GM21786 (cell line): Measurements from ENCODE around the gene CCDC121.

Experiments
- ATAC-seq: cut with Tn5 transposase; IDR thresholded peaks from one replicate; pipeline ENCODE4 v1.9.1; 2021; ENCODE audit not compliant: unreplicated experiment

Gene CCDC121

DNA sequence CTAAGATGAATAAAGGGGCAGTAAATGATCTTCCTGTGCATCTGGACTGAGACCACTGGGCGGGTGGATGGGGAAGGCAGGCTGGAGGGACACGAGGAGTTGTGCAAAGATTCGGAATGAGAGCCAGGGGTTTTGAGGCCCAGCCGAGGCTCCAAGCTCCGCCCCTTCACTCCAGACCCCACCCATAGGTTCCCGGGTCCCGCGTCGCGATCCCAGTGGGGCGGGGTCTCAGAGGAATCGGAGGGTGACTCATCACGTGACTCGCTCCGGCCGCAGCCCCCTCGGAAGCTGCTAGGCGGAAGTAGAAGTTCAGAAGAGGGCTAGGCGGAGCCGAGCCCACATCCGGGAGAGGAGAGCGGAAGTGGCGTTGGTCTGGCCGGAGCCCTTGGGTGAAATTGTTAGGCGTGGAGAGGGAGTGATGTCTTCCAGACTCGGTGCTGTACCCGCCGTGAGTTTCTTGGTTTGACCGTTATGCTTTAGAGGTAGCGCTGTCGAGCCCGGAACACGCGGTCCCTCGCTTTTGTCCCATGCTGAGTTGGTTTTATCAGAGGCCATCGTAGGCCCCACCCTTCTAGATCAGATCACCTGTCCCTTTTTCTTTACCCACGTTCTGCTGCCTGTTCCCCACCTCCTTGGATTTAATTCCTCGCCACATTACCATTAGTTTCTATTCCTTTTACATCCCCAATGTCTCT, 46.0 kb downstream of the CCDC121 start, which contains the start of gene ZNF512:
Gene ZNF512 (plus strand): TSS at position 348 of the 695 bp plus-strand sequence. CDS start 71 bp downstream, at position 419.
- ATAC-seq: peak; percentile 93

DNA sequence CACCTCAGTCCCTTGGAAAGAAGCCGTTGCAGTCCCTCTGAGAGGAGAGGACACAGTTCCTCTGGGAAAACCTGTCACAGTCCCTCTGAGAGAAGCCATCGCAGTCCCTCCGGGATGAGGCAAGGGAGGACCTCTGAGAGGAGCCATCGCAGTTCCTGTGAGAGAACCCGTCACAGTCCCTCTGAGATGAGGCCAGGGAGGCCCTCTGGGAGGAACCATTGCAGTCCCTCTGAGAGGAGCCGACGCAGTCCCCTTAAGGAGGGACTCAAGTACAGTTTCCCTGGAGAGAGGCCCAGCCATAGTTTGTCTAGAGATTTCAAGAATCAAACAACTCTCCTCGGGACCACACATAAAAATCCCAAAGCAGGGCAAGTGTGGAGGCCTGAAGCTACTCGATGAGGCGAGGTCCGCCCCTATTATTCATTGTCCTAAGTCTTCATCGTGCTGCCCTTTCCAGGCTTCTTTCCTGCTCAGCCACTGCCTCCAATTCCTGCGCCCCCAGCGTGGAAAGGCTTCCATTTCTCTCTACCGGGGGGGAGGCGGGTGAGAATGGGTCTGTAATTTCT, 46.6 kb downstream of the CCDC121 start:
- no peak for ATAC-seq

DNA sequence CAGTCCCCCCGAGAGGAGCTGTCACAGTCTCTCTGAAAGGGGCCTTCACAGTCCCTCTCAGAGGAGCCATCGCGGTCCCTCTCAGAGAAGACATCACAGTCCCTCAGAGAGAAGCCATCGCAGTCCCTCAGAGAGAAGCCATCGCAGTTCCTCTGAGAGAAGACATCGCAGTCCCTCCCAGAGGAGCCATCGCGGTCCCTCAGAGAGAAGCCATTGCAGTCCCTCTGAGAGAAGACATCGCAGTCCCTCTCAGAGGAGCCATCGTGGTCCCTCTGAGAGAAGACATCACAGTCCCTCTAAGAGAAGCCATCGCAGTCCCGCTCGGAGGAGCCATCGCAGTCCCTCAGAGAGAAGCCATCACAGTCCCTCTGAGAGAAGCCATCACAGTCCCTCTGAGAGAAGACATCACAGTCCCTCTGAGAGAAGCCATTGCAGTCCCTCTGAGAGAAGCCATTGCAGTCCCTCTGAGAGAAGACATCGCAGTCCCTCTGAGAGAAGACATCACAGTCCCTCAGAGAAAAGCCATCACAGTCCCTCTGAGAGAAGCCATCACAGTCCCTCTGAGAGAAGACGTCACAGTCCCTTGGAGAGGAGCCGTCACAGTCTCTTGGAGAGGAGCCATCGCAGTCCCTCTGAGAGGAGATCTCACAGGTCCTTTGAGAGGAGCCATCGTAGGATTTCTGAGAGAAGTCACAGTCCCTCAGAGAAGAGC, 47.2 kb downstream of the CCDC121 start:
- no peak for ATAC-seq
